ENCODE data around the gene EXD2. TPM values are rescaled to one million over a fixed set of nuclear protein-coding genes. Genes with fewer than 3 reads are reported as not detected.

Gene EXD2
- total RNA-seq, 1 donor = 2.9 TPM

DNA sequence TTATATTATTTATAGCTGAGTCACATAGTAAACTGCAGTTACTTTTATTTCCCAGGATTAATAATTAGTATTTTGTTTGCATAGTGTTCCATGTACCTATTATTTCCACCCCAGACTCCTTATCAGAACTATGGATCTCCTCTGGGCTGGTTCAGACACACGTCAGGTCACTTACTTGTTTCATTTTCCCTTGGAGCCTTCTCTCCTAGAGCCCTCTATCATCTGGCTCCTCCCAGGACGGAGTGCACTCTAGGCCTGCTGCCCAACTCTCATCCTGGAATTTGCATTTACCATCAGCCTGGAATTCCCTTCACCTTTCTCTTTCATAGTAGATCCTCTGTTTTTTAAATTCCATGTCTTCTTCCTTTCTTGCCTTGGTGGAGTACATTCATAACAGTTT lies 40.2 kb downstream of the EXD2 start:
- no peak overlapping the region for H3K4me3 ChIP-seq (ENCODE audit: low read length)
- H3K27me3 ChIP-seq (ENCODE audit: insufficient read depth, low read length) = no peaks in the 10 kb centered on the region
- no peaks in the 10 kb centered on the region for H3K9me3 ChIP-seq (ENCODE audit: low read depth, low read length)
- H3K4me1 ChIP-seq (ENCODE audit: insufficient read depth, low read length) = no peaks in the 10 kb centered on the region

DNA sequence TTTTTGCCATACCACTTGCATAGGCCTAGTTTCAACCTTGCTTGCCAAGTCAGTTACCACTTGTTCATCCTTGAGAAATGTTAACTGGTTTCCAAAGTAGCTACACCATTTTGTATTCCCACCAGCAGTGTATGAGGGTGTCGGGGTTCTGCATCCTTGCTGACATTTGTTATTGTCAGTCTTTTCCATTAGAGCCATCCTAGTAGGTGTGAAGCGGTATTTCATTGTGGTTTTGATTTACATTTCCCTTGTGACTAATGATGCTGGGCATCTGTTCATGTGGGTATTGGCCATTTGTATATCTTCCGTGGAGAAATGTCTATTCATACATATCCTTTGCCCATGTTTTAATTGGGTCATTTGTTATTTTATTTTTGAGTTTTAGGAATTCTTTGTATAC lies 41.1 kb downstream of the EXD2 start:
- Histone ChIP-seq H3K4me1 (ENCODE audit: insufficient read depth, low read length) (no peaks in the 10 kb centered on the region), H3K4me3 (ENCODE audit: low read length) (no peak overlapping the region), H3K9me3 (ENCODE audit: low read depth, low read length) (no peaks in the 10 kb centered on the region), H3K27me3 (ENCODE audit: insufficient read depth, low read length) (no peaks in the 10 kb centered on the region)

- no peaks in the 10 kb centered on the region for H3K9me3 ChIP-seq (ENCODE audit: low read depth, low read length)
- H3K4me1 ChIP-seq (ENCODE audit: insufficient read depth, low read length) = no peaks in the 10 kb centered on the region
- H3K4me3 ChIP-seq (ENCODE audit: low read length) = no peak overlapping the region
- H3K27me3 ChIP-seq (ENCODE audit: insufficient read depth, low read length) = no peaks in the 10 kb centered on the region
Measured at GRCh38 chr14:69234106-69234505, 42.8 kb downstream of the EXD2 start.

- Histone ChIP-seq H3K4me3 (ENCODE audit: low read length) (no peak overlapping the region), H3K4me1 (ENCODE audit: insufficient read depth, low read length) (no peaks in the 10 kb centered on the region), H3K27me3 (ENCODE audit: insufficient read depth, low read length) (no peaks in the 10 kb centered on the region), H3K9me3 (ENCODE audit: low read depth, low read length) (no peaks in the 10 kb centered on the region)
Measured at GRCh38 chr14:69235708-69236107, 44.4 kb downstream of the EXD2 start.

DNA sequence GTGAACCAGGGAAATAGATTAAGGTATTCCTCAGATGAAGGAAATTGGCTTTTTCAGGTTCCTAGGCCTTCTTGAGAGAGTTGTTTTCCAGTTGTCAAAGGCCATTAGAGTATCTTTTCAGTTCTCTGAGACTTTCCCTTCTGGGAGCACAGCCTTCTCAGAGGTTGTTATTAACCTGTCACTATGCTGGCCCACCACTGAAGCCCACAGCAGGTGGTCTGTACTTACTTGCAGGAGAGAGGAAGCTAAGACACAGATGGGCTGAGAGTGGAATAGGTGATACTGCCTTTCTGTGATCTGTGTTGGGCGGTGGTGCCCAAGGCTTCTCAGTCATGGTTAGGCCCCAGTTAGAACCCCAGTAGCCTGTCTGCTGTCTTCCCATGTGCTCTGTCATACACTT lies 45.8 kb downstream of the EXD2 start:
- no peaks in the 10 kb centered on the region for H3K4me1 ChIP-seq (ENCODE audit: insufficient read depth, low read length)
- no peak overlapping the region for H3K4me3 ChIP-seq (ENCODE audit: low read length)
- no peaks in the 10 kb centered on the region for H3K27me3 ChIP-seq (ENCODE audit: insufficient read depth, low read length)
- H3K9me3 ChIP-seq (ENCODE audit: low read depth, low read length) = no peaks in the 10 kb centered on the region

- H3K27me3 ChIP-seq (ENCODE audit: insufficient read depth, low read length) = no peaks in the 10 kb centered on the region
- H3K4me3 ChIP-seq (ENCODE audit: low read length) = no peak overlapping the region
- H3K9me3 ChIP-seq (ENCODE audit: low read depth, low read length) = no peaks in the 10 kb centered on the region
- H3K4me1 ChIP-seq (ENCODE audit: insufficient read depth, low read length) = no peaks in the 10 kb centered on the region
Measured at GRCh38 chr14:69237584-69237983, 46.3 kb downstream of the EXD2 start.

DNA sequence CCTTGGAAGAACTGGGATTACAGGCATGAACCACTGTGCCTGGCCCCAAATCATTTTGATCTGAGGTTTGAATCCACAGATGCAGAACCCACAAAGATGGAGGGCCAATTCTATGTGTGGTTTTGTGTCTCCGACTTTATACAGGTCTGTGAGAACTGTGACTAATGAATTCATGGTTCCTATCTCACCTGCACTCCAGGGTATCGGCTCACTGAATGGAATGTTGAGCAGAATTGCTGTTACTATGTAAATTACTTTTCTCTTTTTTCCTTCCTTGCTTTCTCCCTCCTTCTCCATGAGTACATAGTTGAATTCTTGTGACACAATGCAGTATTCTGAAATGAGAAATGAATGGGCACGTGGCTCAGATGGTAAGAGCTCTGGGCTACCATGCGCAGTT lies 47.6 kb downstream of the EXD2 start:
- H3K27me3 ChIP-seq (ENCODE audit: insufficient read depth, low read length) = no peaks in the 10 kb centered on the region
- no peaks in the 10 kb centered on the region for H3K9me3 ChIP-seq (ENCODE audit: low read depth, low read length)
- H3K4me3 ChIP-seq (ENCODE audit: low read length) = no peak overlapping the region
- no peaks in the 10 kb centered on the region for H3K4me1 ChIP-seq (ENCODE audit: insufficient read depth, low read length)

DNA sequence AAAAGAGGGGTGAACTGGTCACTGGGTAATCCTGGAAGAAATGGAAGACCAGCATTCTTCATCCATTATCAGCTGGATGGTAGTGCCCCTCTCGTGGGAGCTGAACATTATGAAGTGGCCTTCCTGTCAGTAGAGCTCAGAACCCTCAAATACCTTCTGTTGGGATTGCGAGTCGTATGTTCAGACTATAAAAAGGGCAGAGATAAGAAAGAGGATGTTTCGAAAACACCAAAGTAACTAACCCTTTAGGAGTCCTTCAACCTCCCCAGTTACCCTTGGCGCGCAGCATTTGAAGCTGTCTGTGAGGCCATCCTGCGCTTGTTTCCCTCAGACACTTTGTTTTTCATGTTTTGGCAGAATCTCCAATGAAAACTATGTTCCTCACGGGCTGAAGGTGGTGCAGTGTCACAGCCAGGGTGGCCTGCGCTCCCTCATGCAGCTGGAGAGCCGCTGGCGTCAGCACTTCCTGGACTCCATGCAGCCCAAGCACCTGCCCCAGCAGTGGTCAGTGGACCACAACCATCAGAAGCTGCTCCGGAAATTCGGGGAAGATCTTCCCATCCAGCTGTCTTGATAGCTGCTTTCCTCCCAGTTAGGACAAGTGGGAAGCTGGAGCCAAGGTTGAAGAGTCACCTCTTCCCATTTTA lies 49.4 kb downstream of the EXD2 start:
- Histone ChIP-seq H3K4me3 (ENCODE audit: low read length) (no peak overlapping the region), H3K27me3 (ENCODE audit: insufficient read depth, low read length) (no peaks in the 10 kb centered on the region), H3K4me1 (ENCODE audit: insufficient read depth, low read length) (no peaks in the 10 kb centered on the region), H3K9me3 (ENCODE audit: low read depth, low read length) (no peaks in the 10 kb centered on the region)

DNA sequence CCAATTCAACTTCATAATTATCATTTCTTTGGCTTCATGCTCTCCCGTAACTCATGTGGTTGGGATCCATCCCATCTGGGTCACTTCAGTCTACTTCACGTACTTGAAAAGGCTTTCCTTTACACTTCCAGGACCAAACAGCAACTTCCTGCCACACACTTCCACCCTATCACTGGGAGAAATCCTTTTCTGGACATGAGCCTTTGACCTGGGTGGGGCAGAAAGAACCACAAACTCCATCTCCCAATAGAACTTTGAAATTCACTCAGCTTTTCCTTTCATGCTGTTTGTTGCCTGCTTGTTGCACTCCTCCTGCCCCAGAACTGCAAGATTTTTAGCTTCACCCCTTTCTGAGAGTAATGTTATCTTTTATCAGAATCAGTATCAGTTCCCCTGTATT lies 50.3 kb downstream of the EXD2 start:
- H3K27me3 ChIP-seq (ENCODE audit: insufficient read depth, low read length) = no peaks in the 10 kb centered on the region
- H3K9me3 ChIP-seq (ENCODE audit: low read depth, low read length) = no peaks in the 10 kb centered on the region
- no peaks in the 10 kb centered on the region for H3K4me1 ChIP-seq (ENCODE audit: insufficient read depth, low read length)

GRCh38 chr14:69242311-69243224 lies 51.3 kb downstream of the EXD2 start:
- Histone ChIP-seq H3K27me3 (ENCODE audit: insufficient read depth, low read length) (no peaks in the 10 kb centered on the region), H3K4me1 (ENCODE audit: insufficient read depth, low read length) (no peaks in the 10 kb centered on the region), H3K9me3 (ENCODE audit: low read depth, low read length) (no peaks in the 10 kb centered on the region), H3K4me3 (ENCODE audit: low read length) (no peak overlapping the region)

More for the DNA sequence above, 50.3 kb downstream of the EXD2 start:
- H3K4me3 ChIP-seq (ENCODE audit: low read length) = no peak overlapping the region

- H3K9me3 ChIP-seq (ENCODE audit: low read depth, low read length) = no peaks in the 10 kb centered on the region
- no peaks in the 10 kb centered on the region for H3K4me1 ChIP-seq (ENCODE audit: insufficient read depth, low read length)
- no peaks in the 10 kb centered on the region for H3K27me3 ChIP-seq (ENCODE audit: insufficient read depth, low read length)
- no peak overlapping the region for H3K4me3 ChIP-seq (ENCODE audit: low read length)
Measured at GRCh38 chr14:69244946-69245345, 53.6 kb downstream of the EXD2 start.

DNA sequence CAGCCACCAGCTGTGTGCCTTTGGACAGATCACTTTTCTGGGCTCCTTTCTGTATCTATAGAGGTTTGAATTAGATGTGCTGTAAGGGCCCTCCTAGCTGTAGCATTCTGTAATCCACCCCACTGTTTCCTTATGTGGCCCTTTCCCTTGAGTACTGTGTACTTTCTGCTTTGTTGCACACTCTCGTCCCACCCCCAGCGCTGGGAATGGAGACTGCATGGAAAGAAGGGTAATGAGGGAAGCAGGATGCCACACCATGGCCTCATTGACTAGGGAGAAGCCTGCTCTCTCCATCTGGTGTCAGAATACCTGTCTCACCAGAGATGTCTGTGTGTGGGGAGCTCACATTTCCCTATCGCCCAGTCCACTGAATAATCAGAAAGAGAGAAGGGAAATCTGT lies 55.0 kb downstream of the EXD2 start:
- H3K27me3 ChIP-seq (ENCODE audit: insufficient read depth, low read length) = no peaks in the 10 kb centered on the region
- H3K4me3 ChIP-seq (ENCODE audit: low read length) = no peak overlapping the region
- no peaks in the 10 kb centered on the region for H3K4me1 ChIP-seq (ENCODE audit: insufficient read depth, low read length)
- no peaks in the 10 kb centered on the region for H3K9me3 ChIP-seq (ENCODE audit: low read depth, low read length)

GRCh38 chr14:69247676-69248440 lies 56.6 kb downstream of the EXD2 start:
- H3K4me1 ChIP-seq (ENCODE audit: insufficient read depth, low read length) = no peaks in the 10 kb centered on the region
- no peaks in the 10 kb centered on the region for H3K9me3 ChIP-seq (ENCODE audit: low read depth, low read length)
- no peaks in the 10 kb centered on the region for H3K27me3 ChIP-seq (ENCODE audit: insufficient read depth, low read length)
- H3K4me3 ChIP-seq (ENCODE audit: low read length) = no peak overlapping the region

- H3K4me1 ChIP-seq (ENCODE audit: insufficient read depth, low read length) = no peaks in the 10 kb centered on the region
- H3K4me3 ChIP-seq (ENCODE audit: low read length) = no peak overlapping the region
- no peaks in the 10 kb centered on the region for H3K9me3 ChIP-seq (ENCODE audit: low read depth, low read length)
- H3K27me3 ChIP-seq (ENCODE audit: insufficient read depth, low read length) = no peaks in the 10 kb centered on the region
Measured at GRCh38 chr14:69249603-69250002, 58.3 kb downstream of the EXD2 start.

DNA sequence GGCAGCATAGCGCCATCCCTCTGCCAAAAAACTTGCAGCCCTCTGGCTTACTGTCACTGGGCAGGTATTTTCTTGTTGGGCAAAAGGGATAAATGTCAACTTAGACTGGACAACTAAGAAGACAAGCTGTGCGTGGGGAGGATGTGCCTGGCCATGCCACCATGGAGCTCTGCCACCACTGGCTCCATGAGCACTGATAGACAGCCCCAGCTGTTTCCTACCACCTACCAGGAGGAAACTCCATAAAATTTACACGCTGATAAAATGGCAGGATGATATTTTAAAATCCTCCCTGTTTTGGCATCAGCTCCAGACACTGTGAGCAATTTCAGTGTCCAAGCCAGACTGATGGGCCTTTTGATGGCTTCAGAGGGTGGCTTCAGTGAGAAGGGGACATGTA lies 61.6 kb downstream of the EXD2 start:
- Histone ChIP-seq H3K4me1 (ENCODE audit: insufficient read depth, low read length) (no peaks in the 10 kb centered on the region), H3K9me3 (ENCODE audit: low read depth, low read length) (no peaks in the 10 kb centered on the region), H3K27me3 (ENCODE audit: insufficient read depth, low read length) (peaks cover 5% of the 10 kb centered on the region), H3K4me3 (ENCODE audit: low read length) (no peak overlapping the region)
